Measurements from ENCODE around the gene ATP11A.

ATP11A gene

GRCh38 chr13:112804374-112804773 lies 114.5 kb downstream of the ATP11A start:
- no peak for DNase-seq

GRCh38 chr13:112806739-112807652 lies 117.2 kb downstream of the ATP11A start:
- no peak for DNase-seq

- no peak for DNase-seq
Observed at GRCh38 chr13:112807653-112808376, 118.0 kb downstream of the ATP11A start.

GRCh38 chr13:112808377-112809140 lies 118.7 kb downstream of the ATP11A start:
- no peak for DNase-seq

GRCh38 chr13:112809332-112810315 lies 119.8 kb downstream of the ATP11A start:
- no peak for DNase-seq

- DNase-seq: no peak
Observed at GRCh38 chr13:112810608-112811007, 120.8 kb downstream of the ATP11A start.

GRCh38 chr13:112812306-112813055 lies 122.6 kb downstream of the ATP11A start:
- no peak for DNase-seq

GRCh38 chr13:112813552-112813951 lies 123.7 kb downstream of the ATP11A start:
- no peak for DNase-seq

GRCh38 chr13:112814905-112815585 lies 125.2 kb downstream of the ATP11A start:
- DNase-seq: no peak

- no peak for DNase-seq
Observed at GRCh38 chr13:112815871-112816270, 126.0 kb downstream of the ATP11A start.

- no peak for DNase-seq
Observed at GRCh38 chr13:112818040-112818697, 128.3 kb downstream of the ATP11A start.

GRCh38 chr13:112818698-112819045 lies 128.8 kb downstream of the ATP11A start:
- no peak for DNase-seq

GRCh38 chr13:112819111-112819510 lies 129.3 kb downstream of the ATP11A start:
- DNase-seq: no peak

- no peak for DNase-seq
Observed at GRCh38 chr13:112819816-112820215, 130.0 kb downstream of the ATP11A start.

GRCh38 chr13:112820318-112820717 lies 130.5 kb downstream of the ATP11A start:
- DNase-seq: no peak

GRCh38 chr13:112821340-112822055 lies 131.7 kb downstream of the ATP11A start:
- DNase-seq: no peak

- DNase-seq: no peak
Observed at GRCh38 chr13:112822851-112823250, 133.0 kb downstream of the ATP11A start.

GRCh38 chr13:112824429-112824828 lies 134.6 kb downstream of the ATP11A start:
- DNase-seq: no peak

- DNase-seq: no peak
Observed at GRCh38 chr13:112825071-112825470, 135.2 kb downstream of the ATP11A start.

Data from central memory CD4-positive, alpha-beta T cell (primary cell).